SK-N-SH (cell line): ENCODE measurements around the gene CDK5.

Experiments used
- CTCF ChIP-seq: fragments of 200-600 bp; sonication (generic); IDR thresholded peaks from 2 replicates; pipeline ENCODE4 v1.6.1; 2017; ENCODE audit warnings: antibody characterized with exemption, mild to moderate bottlenecking, moderate library complexity
- FOXM1 ChIP-seq: IDR thresholded peaks from 2 replicates; pipeline ENCODE4 v1.4.0; 2012; ENCODE audit warnings: low read depth, mild to moderate bottlenecking
- JUND ChIP-seq: IDR thresholded peaks from 2 replicates; pipeline ENCODE4 v1.4.0; 2012
- MEF2A ChIP-seq: IDR thresholded peaks from 2 replicates; pipeline ENCODE4 v1.4.0; 2012; ENCODE audit warnings: low read depth, borderline replicate concordance
- PBX3 ChIP-seq: IDR thresholded peaks from 2 replicates; pipeline ENCODE4; 2012
- POLR2AphosphoS5 ChIP-seq: IDR thresholded peaks from 2 replicates; pipeline ENCODE4 v1.6.1; 2012; ENCODE audit warnings: low read depth, low read length
- SMC3 ChIP-seq: IDR thresholded peaks from 2 replicates; pipeline ENCODE4 v1.6.1; 2012; ENCODE audit warnings: low read depth, low read length, improper control_type of control experiment
- TCF12 ChIP-seq: IDR thresholded peaks from 2 replicates; pipeline ENCODE4 v1.4.0; 2012
- USF1 ChIP-seq: IDR thresholded peaks from 2 replicates; pipeline ENCODE4 v1.4.0; 2012; ENCODE audit warnings: low read depth, borderline replicate concordance
- YY1 ChIP-seq: IDR thresholded peaks from 2 replicates; pipeline ENCODE4 v1.4.0; 2012; ENCODE audit warnings: low read depth, mild to moderate bottlenecking

GRCh38 chr7:151028948-151029501 is 28.7 kb downstream of the CDK5 start:
- TF ChIP-seq YY1 (no peak), TCF12 (no peak), CTCF (no peak), SMC3 (no peak), FOXM1 (no peak), POLR2AphosphoS5 (no peak), PBX3 (no peak), MEF2A (no peak), JUND (no peak), USF1 (no peak)
